Fibroblast of villous mesenchyme (primary cell): ENCODE measurements around the gene LHX2. TPM values are rescaled to one million over a fixed set of nuclear protein-coding genes. Genes with fewer than 3 reads are reported as not detected.

ENCODE experiments used
- DNase-seq: peaks from one replicate; pipeline ENCODE4 v3.0.0-alpha.2; 2010; ENCODE audit warnings: low read depth
- H3K4me3 ChIP-seq: 2 replicates; pipeline ENCODE4 v1.5.1; 2011; ENCODE audit warnings: low read depth, mild to moderate bottlenecking, low read length
- CTCF ChIP-seq: IDR thresholded peaks from 2 replicates; pipeline ENCODE4 v1.5.1; 2012; ENCODE audit warnings: low read depth, mild to moderate bottlenecking, low read length; ENCODE audit not compliant: insufficient read depth
- total RNA-seq: library from RNA; depleted of rRNA; stranded (reverse); fragments of >200 nt; gene quantifications from 2 replicates; pipeline ENCODE4 v1.2.3, GENCODE V29; 2012

Gene LHX2
- total RNA-seq, 1 donor, result not detected

- DNase-seq, result no peak
- no peak overlapping the region for H3K4me3 ChIP-seq
- no peak for TF ChIP-seq CTCF
Observed at GRCh38 chr9:124018730-124019697, 7.4 kb downstream of the LHX2 start.

- no peak for TF ChIP-seq CTCF
- no peak overlapping the region for H3K4me3 ChIP-seq
- DNase-seq, result no peak
Observed at GRCh38 chr9:124019771-124020519, 8.4 kb downstream of the LHX2 start.

- DNase-seq, result no peak
- no peak for TF ChIP-seq CTCF
- H3K4me3 ChIP-seq, result no peak overlapping the region
Observed at GRCh38 chr9:124020520-124021384, 9.2 kb downstream of the LHX2 start.

- no peak for DNase-seq
- no peak for TF ChIP-seq CTCF
- no peak overlapping the region for H3K4me3 ChIP-seq
Observed at GRCh38 chr9:124021385-124021769, 9.8 kb downstream of the LHX2 start.

- no peak for DNase-seq
- H3K4me3 ChIP-seq, result no peak overlapping the region
- no peak for TF ChIP-seq CTCF
Observed at GRCh38 chr9:124022201-124023121, 10.9 kb downstream of the LHX2 start.

GRCh38 chr9:124024107-124024506, 12.5 kb downstream of the LHX2 start:
- H3K4me3 ChIP-seq, result no peak overlapping the region
- DNase-seq, result no peak
- TF ChIP-seq CTCF, result no peak
